IPS-15b (cell line): Measurements from ENCODE around the gene RPL36AL.
"Not testable (repeated sequence)": the region's sequence is repeated elsewhere in the genome, so short reads cannot be mapped to it uniquely, and the experiment has no call there.

ENCODE experiments used
- H3K27me3 ChIP-seq: one replicate; pipeline ENCODE4 v1.6.1; 2013; ENCODE audit warnings: low read length; ENCODE audit not compliant: control insufficient read depth, insufficient read depth
- H3K36me3 ChIP-seq: one replicate; pipeline ENCODE4 v1.6.1; 2013; ENCODE audit warnings: low read length; ENCODE audit not compliant: control insufficient read depth, insufficient read depth
- H3K4me1 ChIP-seq: one replicate; pipeline ENCODE4 v1.6.1; 2013; ENCODE audit warnings: mild to moderate bottlenecking, low read length; ENCODE audit not compliant: control insufficient read depth, insufficient read depth
- H3K4me3 ChIP-seq: one replicate; pipeline ENCODE4 v1.5.1; 2013; ENCODE audit warnings: low read depth, low read length
- H3K9ac ChIP-seq: one replicate; pipeline ENCODE4 v1.6.1; 2013; ENCODE audit warnings: low read depth, mild to moderate bottlenecking, low read length
- H3K9me3 ChIP-seq: one replicate; pipeline ENCODE4 v1.6.1; 2013; ENCODE audit warnings: mild to moderate bottlenecking, low read length; ENCODE audit not compliant: control insufficient read depth, insufficient read depth

RPL36AL gene

DNA sequence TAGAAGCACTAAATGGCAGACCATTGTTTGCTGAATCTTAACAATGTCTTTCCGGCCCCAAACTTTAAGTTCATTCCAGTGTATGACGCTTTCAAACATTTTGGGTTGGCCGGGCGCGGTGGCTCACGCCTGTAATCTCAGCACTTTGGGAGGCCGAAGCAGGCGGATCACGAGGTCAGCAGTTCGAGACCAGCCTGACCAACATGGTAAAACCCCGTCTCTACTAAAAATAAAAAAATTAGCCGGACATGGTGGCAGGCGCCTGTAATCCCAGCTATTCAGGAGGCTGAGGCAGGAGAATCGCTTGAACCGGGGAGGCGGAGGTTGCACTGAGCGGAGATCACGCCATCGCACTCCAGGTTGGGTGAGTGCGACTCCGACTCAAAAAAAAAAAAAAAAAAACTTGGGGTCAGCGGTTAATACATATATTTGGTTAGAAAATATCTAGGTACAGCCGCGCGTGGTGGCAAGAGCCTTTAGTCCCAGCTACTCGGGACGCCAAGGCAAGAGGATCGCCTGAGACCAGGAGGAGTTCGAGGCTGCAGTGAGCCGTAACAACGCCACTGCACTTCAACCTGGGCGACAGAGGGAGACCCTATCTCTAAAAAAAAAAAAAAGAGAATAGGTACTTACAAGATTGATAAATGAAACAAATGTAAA is 35.3 kb downstream of the RPL36AL start:
- H3K4me3 ChIP-seq, result peak overlapping the region; percentile 97
- H3K9ac ChIP-seq, result peak overlapping the region; percentile 100
- H3K36me3 ChIP-seq, result peaks cover 18% of the 10 kb centered on the region
- H3K27me3 ChIP-seq, H3K9me3 ChIP-seq, H3K4me1 ChIP-seq: not testable (repeated sequence)

GRCh38 chr14:49584058-49584457 is 36.4 kb downstream of the RPL36AL start:
- Histone ChIP-seq H3K36me3 (peaks cover 18% of the 10 kb centered on the region), H3K9me3 (no peaks in the 10 kb centered on the region), H3K4me3 (peak overlapping the region; percentile 97), H3K4me1 (peaks cover 7% of the 10 kb centered on the region), H3K27me3 (no peaks in the 10 kb centered on the region), H3K9ac (peak overlapping the region; percentile 100)

DNA sequence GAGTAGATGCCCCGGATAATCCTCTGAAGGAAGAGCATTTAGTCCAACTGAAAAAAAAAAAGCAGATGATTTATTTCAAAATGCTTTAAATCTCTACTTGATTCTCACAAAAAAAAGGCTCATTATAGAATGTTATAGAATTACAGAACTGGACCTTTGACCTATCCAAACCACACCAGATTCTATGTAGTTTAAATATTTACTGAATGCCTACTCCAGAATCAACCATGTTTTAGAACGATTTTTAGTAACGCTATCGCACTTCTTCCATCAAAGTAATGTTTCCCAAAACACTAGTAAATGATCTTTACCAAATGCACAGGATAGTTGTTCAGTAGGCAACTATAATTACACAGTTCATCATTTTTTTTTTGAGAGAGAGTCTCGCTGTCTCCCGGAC is 36.8 kb downstream of the RPL36AL start:
- H3K36me3 ChIP-seq, result peaks cover 18% of the 10 kb centered on the region
- H3K4me3 ChIP-seq, result peak overlapping the region; percentile 97
- no peaks in the 10 kb centered on the region for H3K27me3 ChIP-seq
- peaks cover 7% of the 10 kb centered on the region for H3K4me1 ChIP-seq
- H3K9ac ChIP-seq, result peak overlapping the region; percentile 100
- H3K9me3 ChIP-seq, result no peaks in the 10 kb centered on the region

DNA sequence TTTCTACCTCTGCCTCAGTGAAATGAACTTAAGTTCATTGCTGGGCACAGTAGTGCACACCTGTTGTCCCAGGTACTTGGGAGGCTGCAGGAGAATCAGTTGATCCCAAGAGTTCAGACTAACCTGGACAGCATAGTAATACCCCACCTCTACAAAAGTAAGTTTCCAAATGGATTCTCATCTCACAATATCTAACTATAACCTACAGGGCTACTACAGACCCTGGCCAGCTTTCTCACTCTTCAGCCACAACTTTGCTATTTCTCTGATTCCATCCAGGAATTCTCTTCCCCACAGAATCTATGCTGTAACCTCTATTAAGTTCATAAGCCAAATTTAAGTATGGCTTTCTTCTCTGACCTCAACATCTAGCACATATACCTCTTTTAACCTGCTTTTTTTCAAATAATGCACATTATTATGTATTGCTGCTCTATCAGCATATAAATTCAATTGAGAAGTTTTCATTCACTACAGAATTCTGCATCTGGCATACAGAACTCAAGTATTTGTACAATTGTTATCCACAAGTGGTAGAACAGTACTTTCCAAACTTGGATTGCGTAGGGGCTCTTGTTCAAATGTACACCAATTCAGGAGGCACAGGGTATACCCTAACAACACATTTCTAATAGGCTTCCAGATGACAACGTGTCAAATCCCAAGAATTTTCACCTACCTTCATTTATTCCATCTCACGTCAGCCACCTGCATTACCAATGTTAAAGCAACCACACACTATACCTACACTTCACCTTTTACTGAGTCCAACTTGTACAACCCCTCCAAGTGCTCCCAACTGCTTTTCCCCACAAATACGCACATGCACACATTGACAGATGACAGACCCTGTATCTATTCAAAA is 38.1 kb downstream of the RPL36AL start:
- no peak overlapping the region for H3K9ac ChIP-seq
- H3K4me3 ChIP-seq, result no peak overlapping the region
- no peaks in the 10 kb centered on the region for H3K27me3 ChIP-seq
- H3K36me3 ChIP-seq, result peaks cover 18% of the 10 kb centered on the region
- H3K9me3 ChIP-seq, result no peaks in the 10 kb centered on the region
- peaks cover 7% of the 10 kb centered on the region for H3K4me1 ChIP-seq

- no peaks in the 10 kb centered on the region for H3K27me3 ChIP-seq
- H3K36me3 ChIP-seq, result peaks cover 18% of the 10 kb centered on the region
- no peaks in the 10 kb centered on the region for H3K9me3 ChIP-seq
- peaks cover 7% of the 10 kb centered on the region for H3K4me1 ChIP-seq
- no peak overlapping the region for H3K9ac ChIP-seq
- H3K4me3 ChIP-seq, result no peak overlapping the region
These were observed 39.0 kb downstream of the RPL36AL start for GRCh38 chr14:49581209-49582112.

GRCh38 chr14:49579841-49580240 is 40.6 kb downstream of the RPL36AL start:
- Histone ChIP-seq H3K36me3 (peaks cover 18% of the 10 kb centered on the region), H3K4me3 (no peak overlapping the region), H3K4me1 (peaks cover 7% of the 10 kb centered on the region)

GRCh38 chr14:49578141-49578540 is 42.3 kb downstream of the RPL36AL start:
- H3K36me3 ChIP-seq, result peaks cover 6% of the 10 kb centered on the region
- H3K4me1 ChIP-seq, result peaks cover 7% of the 10 kb centered on the region

More at GRCh38 chr14:49579841-49580240, 40.6 kb downstream of the RPL36AL start:
- H3K27me3 ChIP-seq, result no peaks in the 10 kb centered on the region
- no peaks in the 10 kb centered on the region for H3K9me3 ChIP-seq
- H3K9ac ChIP-seq, result no peak overlapping the region

GRCh38 chr14:49574038-49574437 is 46.4 kb downstream of the RPL36AL start:
- no peaks in the 10 kb centered on the region for H3K4me1 ChIP-seq
- no peaks in the 10 kb centered on the region for H3K27me3 ChIP-seq
- H3K4me3 ChIP-seq, result no peak overlapping the region
- no peaks in the 10 kb centered on the region for H3K9me3 ChIP-seq
- H3K36me3 ChIP-seq, result no peaks in the 10 kb centered on the region
- H3K9ac ChIP-seq, result no peak overlapping the region

More at GRCh38 chr14:49578141-49578540, 42.3 kb downstream of the RPL36AL start:
- H3K27me3 ChIP-seq, result no peaks in the 10 kb centered on the region
- no peak overlapping the region for H3K9ac ChIP-seq
- H3K9me3 ChIP-seq, result no peaks in the 10 kb centered on the region
- H3K4me3 ChIP-seq, result no peak overlapping the region

DNA sequence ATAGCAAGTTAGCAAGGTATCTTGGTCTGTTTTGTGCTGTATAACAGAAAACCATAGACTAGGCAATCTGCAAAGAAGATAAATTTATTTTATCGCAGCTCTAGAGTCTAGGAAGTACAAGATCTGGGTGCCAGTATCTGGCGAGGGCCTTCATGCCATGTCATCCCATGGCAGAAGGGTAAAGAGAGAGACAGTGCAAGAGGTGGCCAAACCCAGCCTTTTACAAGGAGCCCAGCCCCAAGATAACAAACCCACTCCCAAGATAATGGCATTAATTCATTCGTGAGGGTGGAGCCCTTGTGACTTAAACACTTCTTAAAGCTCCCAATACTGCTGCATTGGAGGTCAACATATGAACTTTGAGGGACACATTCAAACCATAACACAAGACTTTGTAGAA is 51.1 kb downstream of the RPL36AL start:
- Histone ChIP-seq H3K4me3 (no peak overlapping the region), H3K9ac (no peak overlapping the region), H3K36me3 (no peaks in the 10 kb centered on the region), H3K4me1 (no peaks in the 10 kb centered on the region), H3K9me3 (no peaks in the 10 kb centered on the region), H3K27me3 (no peaks in the 10 kb centered on the region)
